ENCODE data around the gene CNNM3.

CNNM3 gene

DNA sequence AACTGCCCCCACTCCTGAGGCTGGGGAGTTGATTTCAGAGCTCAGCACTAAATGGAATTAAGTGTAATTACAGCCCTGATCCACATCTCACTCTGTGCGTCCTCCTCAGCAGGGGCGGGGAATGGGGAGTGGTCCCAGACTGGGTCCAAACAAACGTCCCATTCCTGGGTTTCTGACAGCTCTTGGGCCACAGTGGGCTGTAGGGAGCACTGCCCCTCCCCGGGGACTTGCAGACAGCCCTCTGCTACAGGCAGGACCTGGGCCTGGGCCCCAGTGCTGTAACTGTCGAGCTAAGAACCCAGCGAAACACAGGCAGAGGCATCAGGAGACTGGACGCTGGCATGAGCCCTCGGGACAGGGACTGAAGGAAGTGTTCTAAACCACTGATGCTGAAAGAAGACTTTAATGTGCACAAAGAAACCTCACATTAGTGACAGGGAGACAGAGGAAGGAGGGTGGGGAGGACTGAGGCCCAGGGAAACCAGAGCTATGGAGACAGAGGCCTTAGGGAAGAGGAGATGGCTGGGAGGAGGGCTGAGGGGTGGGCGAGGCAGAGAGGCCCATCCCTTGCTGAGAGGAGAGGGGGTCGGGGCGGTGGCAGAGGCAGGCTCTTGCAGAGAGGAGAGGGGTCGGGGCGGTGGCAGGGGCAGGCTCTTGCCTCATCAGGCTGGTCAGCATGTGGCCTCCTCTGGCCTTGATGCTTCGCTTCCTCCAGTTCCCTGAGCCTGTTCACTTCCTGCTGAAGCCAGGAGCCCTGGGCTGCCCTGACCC lies 59.6 kb downstream of the CNNM3 start:
- TF ChIP-seq, protein P1, sequence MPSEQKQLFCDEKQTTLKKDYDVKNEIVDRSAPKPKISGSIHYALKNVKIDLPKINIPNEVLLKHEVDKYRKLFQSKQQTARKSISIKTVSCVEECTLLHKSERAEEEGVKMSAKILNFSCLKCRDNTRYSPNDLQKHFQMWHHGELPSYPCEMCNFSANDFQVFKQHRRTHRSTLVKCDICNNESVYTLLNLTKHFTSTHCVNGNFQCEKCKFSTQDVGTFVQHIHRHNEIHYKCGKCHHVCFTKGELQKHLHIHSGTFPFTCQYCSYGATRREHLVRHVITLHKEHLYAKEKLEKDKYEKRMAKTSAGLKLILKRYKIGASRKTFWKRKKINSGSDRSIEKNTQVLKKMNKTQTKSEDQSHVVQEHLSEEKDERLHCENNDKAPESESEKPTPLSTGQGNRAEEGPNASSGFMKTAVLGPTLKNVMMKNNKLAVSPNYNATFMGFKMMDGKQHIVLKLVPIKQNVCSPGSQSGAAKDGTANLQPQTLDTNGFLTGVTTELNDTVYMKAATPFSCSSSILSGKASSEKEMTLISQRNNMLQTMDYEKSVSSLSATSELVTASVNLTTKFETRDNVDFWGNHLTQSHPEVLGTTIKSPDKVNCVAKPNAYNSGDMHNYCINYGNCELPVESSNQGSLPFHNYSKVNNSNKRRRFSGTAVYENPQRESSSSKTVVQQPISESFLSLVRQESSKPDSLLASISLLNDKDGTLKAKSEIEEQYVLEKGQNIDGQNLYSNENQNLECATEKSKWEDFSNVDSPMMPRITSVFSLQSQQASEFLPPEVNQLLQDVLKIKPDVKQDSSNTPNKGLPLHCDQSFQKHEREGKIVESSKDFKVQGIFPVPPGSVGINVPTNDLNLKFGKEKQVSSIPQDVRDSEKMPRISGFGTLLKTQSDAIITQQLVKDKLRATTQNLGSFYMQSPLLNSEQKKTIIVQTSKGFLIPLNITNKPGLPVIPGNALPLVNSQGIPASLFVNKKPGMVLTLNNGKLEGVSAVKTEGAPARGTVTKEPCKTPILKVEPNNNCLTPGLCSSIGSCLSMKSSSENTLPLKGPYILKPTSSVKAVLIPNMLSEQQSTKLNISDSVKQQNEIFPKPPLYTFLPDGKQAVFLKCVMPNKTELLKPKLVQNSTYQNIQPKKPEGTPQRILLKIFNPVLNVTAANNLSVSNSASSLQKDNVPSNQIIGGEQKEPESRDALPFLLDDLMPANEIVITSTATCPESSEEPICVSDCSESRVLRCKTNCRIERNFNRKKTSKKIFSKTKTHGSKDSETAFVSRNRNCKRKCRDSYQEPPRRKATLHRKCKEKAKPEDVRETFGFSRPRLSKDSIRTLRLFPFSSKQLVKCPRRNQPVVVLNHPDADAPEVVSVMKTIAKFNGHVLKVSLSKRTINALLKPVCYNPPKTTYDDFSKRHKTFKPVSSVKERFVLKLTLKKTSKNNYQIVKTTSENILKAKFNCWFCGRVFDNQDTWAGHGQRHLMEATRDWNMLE (tag by site-specific recombination; conservative IDR thresholded peaks at IDR 0.05; ENCODE audit: low read depth): no peak
- TF ChIP-seq KLF1 (tag by site-specific recombination; IDR thresholded peaks at IDR 0.05): peak; percentile 31
- TF ChIP-seq ZNF664 (tag by site-specific recombination; IDR thresholded peaks at IDR 0.05): no peak
- TF ChIP-seq WT1 (tag by site-specific recombination; IDR thresholded peaks at IDR 0.05): no peak
- TF ChIP-seq ZNF2 (tag by site-specific recombination; IDR thresholded peaks at IDR 0.05): no peak
- TF ChIP-seq ZNF132 (tag by site-specific recombination; IDR thresholded peaks at IDR 0.05; ENCODE audit: borderline replicate concordance): no peak
- TF ChIP-seq ZBTB17 (tag by site-specific recombination; IDR thresholded peaks at IDR 0.05): peak; percentile 60
- no peak for TF ChIP-seq ZNF585B (tag by site-specific recombination; IDR thresholded peaks at IDR 0.05)
- no peak for TF ChIP-seq ZNF776 (tag by site-specific recombination; IDR thresholded peaks at IDR 0.05; ENCODE audit: borderline replicate concordance)
- H3K27ac ChIP-seq (ENCODE audit: extremely low read depth, low read depth, low read length): no peak overlapping the region
- POLR2A ChIA-PET: interaction anchor here (0.8 to 2.1 kb wide), 2 partner anchors 14 to 18 kb away, joined by 3 to 6 read pairs; partner anchors contain the start of gene ANKRD39
- H3K4me3 ChIP-seq (ENCODE audit: low read depth, low read length): no peak overlapping the region
- no peaks in the 10 kb centered on the region for H3K4me1 ChIP-seq (ENCODE audit: control insufficient read depth, insufficient read depth, low read length)
- H3K36me3 ChIP-seq (ENCODE audit: control insufficient read depth in 2 of 2, insufficient read depth in 1 of 2, low read length in 2 of 2): no peaks in the 10 kb centered on the region
- CTCF ChIA-PET: interaction anchor here (2.3 kb wide), 1 partner anchor 18 kb away, joined by 7 read pairs; the partner anchor contains the start of gene ANKRD39
- no peaks in the 10 kb centered on the region for H3K9me3 ChIP-seq (ENCODE audit: control insufficient read depth, insufficient read depth, low read depth, low read length)

DNA sequence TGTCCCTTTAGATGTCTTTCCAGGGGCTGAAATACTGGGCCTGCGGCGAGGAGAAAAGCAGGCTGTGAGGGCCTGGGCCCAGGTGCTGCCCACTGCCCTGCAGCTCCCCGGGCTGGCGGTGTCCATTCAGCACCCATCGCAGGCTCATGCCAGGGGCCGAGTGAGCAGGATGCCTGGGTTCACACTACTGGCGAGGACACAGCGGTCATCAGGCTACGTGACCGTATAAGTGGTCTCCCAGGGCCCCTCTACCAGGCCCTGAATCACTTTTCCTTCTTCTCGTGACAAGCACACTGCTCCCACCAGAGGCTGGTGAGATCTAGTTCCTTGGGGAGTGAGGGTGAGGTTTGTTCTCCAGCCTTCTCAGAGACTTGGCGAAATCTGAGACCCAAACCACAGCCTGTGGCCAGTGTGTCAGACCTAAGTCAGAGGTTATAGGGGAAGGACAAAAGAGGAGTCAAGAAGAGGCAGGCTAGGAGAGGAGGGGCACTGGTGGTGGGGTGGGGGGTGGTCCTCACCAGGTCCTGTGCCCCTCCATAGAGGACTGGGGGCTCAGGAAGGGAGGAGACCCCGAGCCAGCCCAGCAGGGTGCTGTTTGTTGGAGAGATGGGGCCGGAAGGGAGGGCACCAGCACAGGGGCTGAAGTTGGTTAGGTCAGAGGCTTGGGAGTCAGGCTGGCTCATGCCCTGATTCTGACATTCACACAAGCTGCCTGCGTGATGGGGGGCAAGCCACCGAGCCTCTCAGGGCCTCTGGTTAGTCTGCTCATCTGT lies 60.4 kb downstream of the CNNM3 start:
- Histone ChIP-seq H3K4me3 (ENCODE audit: low read depth, low read length) (no peak overlapping the region), H3K27ac (ENCODE audit: extremely low read depth, low read depth, low read length) (no peak overlapping the region), H3K4me1 (ENCODE audit: control insufficient read depth, insufficient read depth, low read length) (0 out of 2 replicates have a peak, but pooled peaks cover 3% of the 10 kb centered on the region), H3K36me3 (ENCODE audit: control insufficient read depth in 2 of 2, insufficient read depth in 1 of 2, low read length in 2 of 2) (no peaks in the 10 kb centered on the region), H3K9me3 (ENCODE audit: control insufficient read depth, insufficient read depth, low read depth, low read length) (no peaks in the 10 kb centered on the region)
- POLR2A ChIA-PET: interaction anchor here (2.1 kb wide), 1 partner anchor 18 kb away, joined by 6 read pairs; the partner anchor contains the start of gene ANKRD39
- TF ChIP-seq, protein P2, sequence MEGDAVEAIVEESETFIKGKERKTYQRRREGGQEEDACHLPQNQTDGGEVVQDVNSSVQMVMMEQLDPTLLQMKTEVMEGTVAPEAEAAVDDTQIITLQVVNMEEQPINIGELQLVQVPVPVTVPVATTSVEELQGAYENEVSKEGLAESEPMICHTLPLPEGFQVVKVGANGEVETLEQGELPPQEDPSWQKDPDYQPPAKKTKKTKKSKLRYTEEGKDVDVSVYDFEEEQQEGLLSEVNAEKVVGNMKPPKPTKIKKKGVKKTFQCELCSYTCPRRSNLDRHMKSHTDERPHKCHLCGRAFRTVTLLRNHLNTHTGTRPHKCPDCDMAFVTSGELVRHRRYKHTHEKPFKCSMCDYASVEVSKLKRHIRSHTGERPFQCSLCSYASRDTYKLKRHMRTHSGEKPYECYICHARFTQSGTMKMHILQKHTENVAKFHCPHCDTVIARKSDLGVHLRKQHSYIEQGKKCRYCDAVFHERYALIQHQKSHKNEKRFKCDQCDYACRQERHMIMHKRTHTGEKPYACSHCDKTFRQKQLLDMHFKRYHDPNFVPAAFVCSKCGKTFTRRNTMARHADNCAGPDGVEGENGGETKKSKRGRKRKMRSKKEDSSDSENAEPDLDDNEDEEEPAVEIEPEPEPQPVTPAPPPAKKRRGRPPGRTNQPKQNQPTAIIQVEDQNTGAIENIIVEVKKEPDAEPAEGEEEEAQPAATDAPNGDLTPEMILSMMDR (tag by site-specific recombination; IDR thresholded peaks at IDR 0.05): no peak
- TF ChIP-seq ZNF221 (tag by site-specific recombination; IDR thresholded peaks at IDR 0.05; ENCODE audit: borderline replicate concordance): no peak
- TF ChIP-seq KLF1 (tag by site-specific recombination; IDR thresholded peaks at IDR 0.05): peak; percentile 0; the same call in 1 of the 2 replicates
- no peak for TF ChIP-seq ZNF768 (tag by site-specific recombination; IDR thresholded peaks at IDR 0.05)
- CTCF ChIA-PET: interaction anchor here (0.6 kb wide), 1 partner anchor 108 kb away, joined by 4 read pairs; no protein-coding TSS in a partner anchor
